ENCODE measurements around the gene CCR2. TPM values are rescaled to one million over a fixed set of nuclear protein-coding genes. Genes with fewer than 3 reads are reported as not detected.

The CCR2 gene
- total RNA-seq, 2 experiments from 2014 or later = not detected

GRCh38 chr3:46349484-46350261 lies 4.2 kb upstream of the CCR2 start:
- no peak for DNase-seq (ENCODE audit: low spot score)
- ChIA-PET CTCF (ENCODE audit: unreplicated experiment) (no interaction called here), POLR2A (no interaction called here)
- Histone ChIP-seq H3K27ac (ENCODE audit: low read depth, low read length, poor library complexity, severe bottlenecking) (no peak overlapping the region), H3K4me3 (ENCODE audit: low read depth, low read length, poor library complexity, severe bottlenecking) (no peak overlapping the region), H3K79me2 (ENCODE audit: insufficient read depth, low read depth, low read length) (no peaks in the 10 kb centered on the region), H3K4me2 (ENCODE audit: low read length) (no peak overlapping the region), H4K20me1 (ENCODE audit: insufficient read depth, low read length) (no peaks in the 10 kb centered on the region), H2AFZ (ENCODE audit: low read length) (no peak overlapping the region), H3K9me2 (ENCODE audit: insufficient read depth, low read length) (no peaks in the 10 kb centered on the region), H3K4me1 (ENCODE audit: insufficient read depth, low read length, poor library complexity, severe bottlenecking) (peaks cover 9% of the 10 kb centered on the region), H3K36me3 (ENCODE audit: insufficient read depth, low read length) (no peaks in the 10 kb centered on the region), H3K9me3 (ENCODE audit: low read length) (no peaks in the 10 kb centered on the region; the same call in 1 of the 2 replicates)
- intact Hi-C loops (cut with micrococcal nuclease; ENCODE audit: unreplicated experiment) = no loop called here
- no TSS peak for BruUV-seq (replicated peaks)
- no peak for TF ChIP-seq CTCF (conservative IDR thresholded peaks at IDR 0.05; ENCODE audit: low read length)

GRCh38 chr3:46350262-46350565 lies 3.7 kb upstream of the CCR2 start:
- H4K20me1 ChIP-seq (ENCODE audit: insufficient read depth, low read length) = no peaks in the 10 kb centered on the region
- H3K36me3 ChIP-seq (ENCODE audit: insufficient read depth, low read length) = no peaks in the 10 kb centered on the region
- BruUV-seq (replicated peaks) = no TSS peak
- H3K4me2 ChIP-seq (ENCODE audit: low read length) = no peak overlapping the region
- TF ChIP-seq CTCF (conservative IDR thresholded peaks at IDR 0.05; ENCODE audit: low read length) (no peak), EZH2phosphoT487 (IDR thresholded peaks at IDR 0.05; ENCODE audit: borderline replicate concordance, low read depth, low read length) (no peak)
- H3K79me2 ChIP-seq (ENCODE audit: insufficient read depth, low read depth, low read length) = no peaks in the 10 kb centered on the region
- H2AFZ ChIP-seq (ENCODE audit: low read length) = no peak overlapping the region
- H3K9me2 ChIP-seq (ENCODE audit: insufficient read depth, low read length) = no peaks in the 10 kb centered on the region
- POLR2A ChIA-PET = no interaction called here
- H3K4me3 ChIP-seq (ENCODE audit: low read depth, low read length, poor library complexity, severe bottlenecking) = no peak overlapping the region
- intact Hi-C loops (cut with micrococcal nuclease; ENCODE audit: unreplicated experiment) = no loop called here
- no peak for DNase-seq (ENCODE audit: low spot score)
- CTCF ChIA-PET (ENCODE audit: unreplicated experiment) = no interaction called here
- H3K27ac ChIP-seq (ENCODE audit: low read depth, low read length, poor library complexity, severe bottlenecking) = no peak overlapping the region
- peaks cover 9% of the 10 kb centered on the region for H3K4me1 ChIP-seq (ENCODE audit: insufficient read depth, low read length, poor library complexity, severe bottlenecking)
- H3K9me3 ChIP-seq (ENCODE audit: low read length) = no peaks in the 10 kb centered on the region; the same call in 1 of the 2 replicates

GRCh38 chr3:46351646-46352045 lies 2.3 kb upstream of the CCR2 start:
- POLR2A ChIA-PET = no interaction called here

More at GRCh38 chr3:46351646-46352045, 2.3 kb upstream of the CCR2 start:
- peaks cover 9% of the 10 kb centered on the region for H3K4me1 ChIP-seq (ENCODE audit: insufficient read depth, low read length, poor library complexity, severe bottlenecking)
- H2AFZ ChIP-seq (ENCODE audit: low read length) = no peak overlapping the region
- intact Hi-C loops (cut with micrococcal nuclease; ENCODE audit: unreplicated experiment) = no loop called here
- DNase-seq (ENCODE audit: low spot score) = no peak
- no peak overlapping the region for H3K4me2 ChIP-seq (ENCODE audit: low read length)
- no peaks in the 10 kb centered on the region for H4K20me1 ChIP-seq (ENCODE audit: insufficient read depth, low read length)
- BruUV-seq (replicated peaks) = no TSS peak
- CTCF ChIA-PET (ENCODE audit: unreplicated experiment) = no interaction called here
- H3K9me2 ChIP-seq (ENCODE audit: insufficient read depth, low read length) = no peaks in the 10 kb centered on the region
- TF ChIP-seq EZH2phosphoT487 (IDR thresholded peaks at IDR 0.05; ENCODE audit: borderline replicate concordance, low read depth, low read length) (no peak), CTCF (conservative IDR thresholded peaks at IDR 0.05; ENCODE audit: low read length) (no peak)
- no peaks in the 10 kb centered on the region for H3K9me3 ChIP-seq (ENCODE audit: low read length)
- H3K27ac ChIP-seq (ENCODE audit: low read depth, low read length, poor library complexity, severe bottlenecking) = no peak overlapping the region
- no peak overlapping the region for H3K4me3 ChIP-seq (ENCODE audit: low read depth, low read length, poor library complexity, severe bottlenecking)
- no peaks in the 10 kb centered on the region for H3K79me2 ChIP-seq (ENCODE audit: insufficient read depth, low read depth, low read length)
- no peaks in the 10 kb centered on the region for H3K36me3 ChIP-seq (ENCODE audit: insufficient read depth, low read length)
